HUES6 (cell line): ENCODE data around the gene HSD17B14.

ENCODE experiments used
- H3K27ac ChIP-seq: 2 replicates; pipeline ENCODE4 v1.7.0; 2013; ENCODE audit warnings: low read depth, mild to moderate bottlenecking, low read length, inconsistent platforms
- H3K27me3 ChIP-seq: 2 replicates; pipeline ENCODE4 v1.6.1; 2013; ENCODE audit warnings: low read length; ENCODE audit not compliant: control insufficient read depth, insufficient read depth
- H3K36me3 ChIP-seq: 2 replicates; pipeline ENCODE4 v1.6.1; 2013; ENCODE audit warnings: low read length; ENCODE audit not compliant: control insufficient read depth, insufficient read depth
- H3K4me1 ChIP-seq: 2 replicates; pipeline ENCODE4 v1.6.1; 2013; ENCODE audit warnings: low read length; ENCODE audit not compliant: control insufficient read depth, insufficient read depth
- H3K4me3 ChIP-seq: 2 replicates; pipeline ENCODE4 v1.5.1; 2013; ENCODE audit warnings: low read depth, low read length
- H3K9ac ChIP-seq: one replicate; pipeline ENCODE4 v1.6.1; 2013; ENCODE audit warnings: mild to moderate bottlenecking, low read length
- H3K9me3 ChIP-seq: 2 replicates; pipeline ENCODE4 v1.6.1; 2013; ENCODE audit warnings: low read depth, low read length; ENCODE audit not compliant: control insufficient read depth, insufficient read depth

Gene HSD17B14

DNA sequence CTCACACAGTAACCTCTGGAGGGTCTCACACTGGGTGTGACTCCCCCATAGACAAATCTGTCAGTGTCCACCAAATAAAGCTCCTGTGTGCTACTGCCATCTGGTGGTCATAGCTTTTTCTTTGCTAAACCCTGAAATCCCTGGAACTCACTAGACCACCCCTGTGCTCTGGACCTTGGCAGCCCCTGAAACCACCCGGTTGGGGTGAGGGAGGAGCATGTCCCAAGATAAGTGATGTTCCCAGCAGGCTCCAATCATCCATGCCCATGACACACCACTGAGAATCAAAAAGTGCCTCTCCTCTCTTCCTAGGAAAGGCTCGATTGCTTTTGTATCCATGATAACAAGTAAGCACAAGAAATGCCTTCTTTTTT lies 6.5 kb upstream of the HSD17B14 start:
- Histone ChIP-seq H3K27me3 (no peaks in the 10 kb centered on the region), H3K4me3 (no peak overlapping the region), H3K27ac (no peak overlapping the region), H3K9me3 (no peaks in the 10 kb centered on the region), H3K4me1 (no peaks in the 10 kb centered on the region), H3K9ac (no peak overlapping the region), H3K36me3 (peaks cover 11% of the 10 kb centered on the region)

DNA sequence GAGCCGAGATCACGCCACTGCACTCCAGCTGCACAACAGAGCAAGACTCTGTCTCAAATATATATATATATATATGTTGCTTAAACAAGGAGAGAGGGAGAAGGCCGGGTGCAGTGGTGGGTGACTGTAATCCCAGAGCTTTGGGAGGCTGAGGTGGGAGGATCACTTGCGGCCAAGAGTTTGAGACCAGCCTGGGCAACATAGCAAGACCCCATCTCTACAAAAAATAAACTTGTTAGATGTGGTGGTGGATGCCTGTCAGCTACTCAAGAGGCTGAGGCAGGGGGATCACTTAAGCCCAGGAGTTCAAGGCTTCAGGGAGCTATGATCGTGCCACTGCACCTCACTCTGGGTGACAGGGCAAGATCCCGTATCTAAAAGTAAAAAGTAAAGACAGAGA lies 5.3 kb upstream of the HSD17B14 start:
- Histone ChIP-seq H3K9ac (no peak overlapping the region), H3K27ac (no peak overlapping the region), H3K4me3 (no peak overlapping the region), H3K36me3 (peaks cover 8% of the 10 kb centered on the region), H3K9me3 (no peaks in the 10 kb centered on the region), H3K27me3 (no peaks in the 10 kb centered on the region), H3K4me1 (no peaks in the 10 kb centered on the region)

DNA sequence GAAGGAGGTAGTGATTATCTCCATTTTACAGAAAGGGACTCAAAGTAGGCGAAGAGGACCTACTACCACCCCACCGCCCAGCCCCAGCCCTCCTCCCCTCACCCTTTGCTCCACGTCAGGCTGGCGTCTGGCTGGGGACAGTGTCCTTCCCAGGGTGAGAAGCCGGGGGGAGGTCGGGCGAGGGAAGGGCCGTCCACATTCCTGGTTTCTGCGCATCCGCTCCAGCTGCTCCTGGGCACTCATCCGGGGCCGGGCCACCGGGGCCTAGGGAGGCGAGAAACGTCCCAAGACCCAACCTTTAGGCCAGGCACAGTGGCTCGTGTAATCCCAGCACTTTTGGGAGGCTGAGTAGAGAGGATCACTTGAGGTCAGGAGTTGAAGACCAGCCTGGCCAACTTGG lies 4.8 kb upstream of the HSD17B14 start:
- Histone ChIP-seq H3K36me3 (peaks cover 8% of the 10 kb centered on the region), H3K9me3 (no peaks in the 10 kb centered on the region), H3K4me3 (no peak overlapping the region), H3K4me1 (no peaks in the 10 kb centered on the region), H3K27me3 (no peaks in the 10 kb centered on the region), H3K27ac (no peak overlapping the region), H3K9ac (no peak overlapping the region)

- H3K9me3 ChIP-seq: no peaks in the 10 kb centered on the region
- H3K9ac ChIP-seq: no peak overlapping the region
- no peaks in the 10 kb centered on the region for H3K27me3 ChIP-seq
- H3K27ac ChIP-seq: no peak overlapping the region
- H3K4me1 ChIP-seq: peaks cover 3% of the 10 kb centered on the region
- peak overlapping the region; percentile 70 for H3K4me3 ChIP-seq
- H3K36me3 ChIP-seq: no peaks in the 10 kb centered on the region; the same call in 1 of the 2 replicates
Measured at GRCh38 chr19:48837687-48838086, 1.4 kb upstream of the HSD17B14 start.

GRCh38 chr19:48837051-48837524 lies 797 bp upstream of the HSD17B14 start:
- Histone ChIP-seq H3K9me3 (no peaks in the 10 kb centered on the region), H3K27me3 (no peaks in the 10 kb centered on the region), H3K9ac (peak overlapping the region; percentile 30), H3K4me3 (peak overlapping the region; percentile 70), H3K36me3 (peaks cover 3% of the 10 kb centered on the region), H3K27ac (no peak overlapping the region), H3K4me1 (peaks cover 3% of the 10 kb centered on the region)

DNA sequence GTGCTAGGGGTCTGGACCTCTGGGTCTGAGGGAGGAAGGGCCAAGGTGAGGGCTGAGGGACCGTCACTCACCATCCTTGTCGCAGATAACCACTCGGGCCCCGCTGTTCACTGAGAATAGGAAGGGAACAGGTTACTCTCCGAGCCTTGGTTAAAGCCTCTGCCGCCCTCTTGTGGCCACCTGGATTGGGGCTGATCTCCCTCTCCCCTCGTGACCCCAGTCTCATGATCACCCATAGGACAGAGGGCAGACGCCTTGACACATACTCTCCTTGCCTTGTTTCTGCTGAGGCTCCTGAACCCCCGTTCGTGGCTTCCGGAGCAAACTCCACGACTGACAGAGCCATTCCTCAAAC lies 580 bp downstream of the HSD17B14 start:
- Histone ChIP-seq H3K4me3 (peak overlapping the region; percentile 70), H3K27ac (no peak overlapping the region), H3K36me3 (peaks cover 3% of the 10 kb centered on the region), H3K9ac (peak overlapping the region; percentile 43), H3K4me1 (peaks cover 3% of the 10 kb centered on the region), H3K27me3 (no peaks in the 10 kb centered on the region), H3K9me3 (no peaks in the 10 kb centered on the region)

DNA sequence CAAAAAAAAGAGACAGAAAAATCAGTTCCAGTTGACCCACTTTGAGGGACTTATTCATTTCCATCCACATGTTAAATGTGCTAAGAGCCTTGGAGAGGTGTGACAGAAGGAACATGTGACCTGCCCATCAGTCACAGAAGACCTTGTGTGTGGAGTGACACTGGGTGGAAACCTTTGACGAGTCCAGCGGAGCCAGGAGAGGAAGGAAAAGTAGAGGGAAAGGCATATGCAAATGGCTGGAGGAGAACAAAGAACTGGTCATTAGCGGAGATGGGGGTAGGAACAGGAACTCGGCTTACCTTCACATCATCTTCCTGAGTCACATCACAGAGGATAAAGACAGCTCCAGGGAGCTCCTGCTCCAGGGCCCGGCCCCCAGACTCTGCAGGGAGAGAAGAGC lies 2.3 kb downstream of the HSD17B14 start:
- H3K27ac ChIP-seq: no peak overlapping the region
- no peaks in the 10 kb centered on the region for H3K27me3 ChIP-seq
- H3K4me3 ChIP-seq: no peak overlapping the region
- peaks cover 3% of the 10 kb centered on the region for H3K36me3 ChIP-seq
- H3K9ac ChIP-seq: no peak overlapping the region
- no peaks in the 10 kb centered on the region for H3K9me3 ChIP-seq
- H3K4me1 ChIP-seq: peaks cover 3% of the 10 kb centered on the region

- H3K4me3 ChIP-seq: no peak overlapping the region
- H3K4me1 ChIP-seq: peaks cover 3% of the 10 kb centered on the region
- H3K36me3 ChIP-seq: peaks cover 3% of the 10 kb centered on the region
- no peak overlapping the region for H3K27ac ChIP-seq
- no peak overlapping the region for H3K9ac ChIP-seq
- H3K9me3 ChIP-seq: no peaks in the 10 kb centered on the region
- H3K27me3 ChIP-seq: no peaks in the 10 kb centered on the region
Measured at GRCh38 chr19:48833049-48833448, 3.2 kb downstream of the HSD17B14 start.

GRCh38 chr19:48830965-48831364 lies 5.3 kb downstream of the HSD17B14 start:
- H3K4me1 ChIP-seq: peaks cover 3% of the 10 kb centered on the region
- H3K9me3 ChIP-seq: no peaks in the 10 kb centered on the region
- no peaks in the 10 kb centered on the region for H3K27me3 ChIP-seq
- H3K9ac ChIP-seq: no peak overlapping the region
- H3K4me3 ChIP-seq: no peak overlapping the region
- peaks cover 3% of the 10 kb centered on the region for H3K36me3 ChIP-seq
- no peak overlapping the region for H3K27ac ChIP-seq

- peaks cover 3% of the 10 kb centered on the region for H3K36me3 ChIP-seq
Measured at GRCh38 chr19:48830088-48830487, 6.2 kb downstream of the HSD17B14 start.

DNA sequence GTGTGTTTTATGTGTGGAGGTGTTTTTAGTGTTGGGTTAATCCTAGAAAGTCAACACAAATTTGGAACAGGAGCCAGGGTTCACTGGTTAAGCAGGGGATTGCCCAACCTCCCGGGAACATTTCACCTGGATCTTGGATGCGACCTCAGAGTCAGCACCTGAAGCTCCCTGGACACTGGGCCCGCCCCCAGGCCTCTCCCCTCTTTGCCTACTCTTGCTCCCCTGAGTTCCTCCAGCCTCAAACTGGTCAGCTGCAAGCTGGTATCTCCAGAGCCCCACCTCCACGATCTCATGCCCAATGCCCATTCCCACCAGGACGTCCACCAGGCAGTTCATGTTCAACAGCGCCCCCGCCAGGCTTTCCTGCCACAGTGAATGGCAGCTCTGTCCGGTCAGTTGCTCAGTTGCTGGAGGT lies 9.7 kb downstream of the HSD17B14 start:
- H3K27ac ChIP-seq: no peak overlapping the region
- no peaks in the 10 kb centered on the region for H3K27me3 ChIP-seq
- peaks cover 6% of the 10 kb centered on the region; the same call in 1 of the 2 replicates for H3K9me3 ChIP-seq
- no peak overlapping the region for H3K4me3 ChIP-seq
- H3K9ac ChIP-seq: no peak overlapping the region
- no peaks in the 10 kb centered on the region for H3K4me1 ChIP-seq
- peaks cover 12% of the 10 kb centered on the region for H3K36me3 ChIP-seq

More at GRCh38 chr19:48830088-48830487, 6.2 kb downstream of the HSD17B14 start:
- Histone ChIP-seq H3K27me3 (no peaks in the 10 kb centered on the region), H3K9me3 (no peaks in the 10 kb centered on the region), H3K9ac (no peak overlapping the region), H3K4me1 (peaks cover 3% of the 10 kb centered on the region), H3K4me3 (no peak overlapping the region), H3K27ac (no peak overlapping the region)

DNA sequence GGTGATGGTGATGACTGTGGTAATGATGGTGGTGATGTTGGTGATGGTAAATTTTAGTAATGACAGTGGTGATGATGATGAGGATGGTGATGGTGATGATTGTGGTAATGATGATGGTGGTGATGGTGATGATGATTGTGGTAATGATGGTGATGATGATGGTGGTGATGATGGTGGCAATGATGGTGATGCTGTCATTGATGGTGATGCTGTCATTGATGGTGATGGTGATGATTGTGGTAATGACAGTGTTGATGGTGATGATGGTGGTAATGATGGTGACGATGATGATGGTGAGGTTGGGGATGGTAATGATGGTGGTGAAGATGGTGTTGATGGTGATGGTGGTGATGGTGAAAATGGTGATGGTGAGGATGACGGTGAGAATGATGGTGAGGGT lies 13.8 kb downstream of the HSD17B14 start:
- Histone ChIP-seq H3K36me3 (peaks cover 12% of the 10 kb centered on the region), H3K4me1 (no peaks in the 10 kb centered on the region), H3K9me3 (peaks cover 6% of the 10 kb centered on the region; the same call in 1 of the 2 replicates), H3K27ac (no peak overlapping the region), H3K4me3 (no peak overlapping the region), H3K27me3 (peaks cover 13% of the 10 kb centered on the region; the same call in 1 of the 2 replicates), H3K9ac (no peak overlapping the region)
